RWPE1 (cell line): ENCODE data around the gene PHLDA3.

Experiments used
- CTCF ChIA-PET: fragments of 350-600 bp; sonication (Branson Sonifier 250); formaldehyde crosslinking; extraction: SDS; loops from one replicate; lab custom pipeline; 2021; lab: Yijun Ruan, JAX
- POLR2A ChIA-PET: fragments of 400-600 bp; formaldehyde crosslinking; extraction: SDS; loops from one replicate; lab custom pipeline; 2020; ENCODE audit warnings: antibody characterized with exemption; ENCODE audit not compliant: low non-redundant PET; lab: Yijun Ruan, JAX
- DNase-seq: peaks from one replicate; pipeline ENCODE4 v3.0.0; 2012; ENCODE audit warnings: low spot score
- H3K27ac ChIP-seq: fragments of 450-650 bp; 2 replicates; pipeline ENCODE4 v1.5.1; 2017
- TF ChIP-seq, protein P1 (sequence below): fragments of 450-650 bp; conservative IDR thresholded peaks from 2 replicates; pipeline ENCODE4 v1.5.1; 2017; ENCODE audit warnings: low read depth, mild to moderate bottlenecking

The PHLDA3 gene

DNA sequence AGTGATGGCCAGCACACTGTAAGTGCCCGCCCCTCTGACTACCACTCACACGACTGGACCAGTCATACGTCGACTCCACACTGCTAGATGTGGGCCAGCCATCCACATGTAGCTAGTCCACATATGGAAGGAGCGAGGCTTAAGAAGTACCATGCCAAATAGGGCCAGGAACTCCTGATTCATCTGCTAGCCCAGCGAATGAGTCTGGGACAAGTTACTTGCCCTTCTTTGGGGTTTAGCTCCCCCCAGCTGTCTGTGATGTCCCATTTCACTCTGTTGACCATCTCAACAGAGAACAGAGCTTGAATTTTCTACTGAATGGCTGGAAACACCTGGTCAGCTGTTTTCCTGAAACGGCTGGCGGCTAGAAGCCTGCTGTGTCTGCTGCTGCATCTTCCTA, 32.2 kb upstream of the PHLDA3 start:
- POLR2A ChIA-PET = no interaction called here
- peak overlapping the region; percentile 41 for H3K27ac ChIP-seq
- TF ChIP-seq, protein P1, sequence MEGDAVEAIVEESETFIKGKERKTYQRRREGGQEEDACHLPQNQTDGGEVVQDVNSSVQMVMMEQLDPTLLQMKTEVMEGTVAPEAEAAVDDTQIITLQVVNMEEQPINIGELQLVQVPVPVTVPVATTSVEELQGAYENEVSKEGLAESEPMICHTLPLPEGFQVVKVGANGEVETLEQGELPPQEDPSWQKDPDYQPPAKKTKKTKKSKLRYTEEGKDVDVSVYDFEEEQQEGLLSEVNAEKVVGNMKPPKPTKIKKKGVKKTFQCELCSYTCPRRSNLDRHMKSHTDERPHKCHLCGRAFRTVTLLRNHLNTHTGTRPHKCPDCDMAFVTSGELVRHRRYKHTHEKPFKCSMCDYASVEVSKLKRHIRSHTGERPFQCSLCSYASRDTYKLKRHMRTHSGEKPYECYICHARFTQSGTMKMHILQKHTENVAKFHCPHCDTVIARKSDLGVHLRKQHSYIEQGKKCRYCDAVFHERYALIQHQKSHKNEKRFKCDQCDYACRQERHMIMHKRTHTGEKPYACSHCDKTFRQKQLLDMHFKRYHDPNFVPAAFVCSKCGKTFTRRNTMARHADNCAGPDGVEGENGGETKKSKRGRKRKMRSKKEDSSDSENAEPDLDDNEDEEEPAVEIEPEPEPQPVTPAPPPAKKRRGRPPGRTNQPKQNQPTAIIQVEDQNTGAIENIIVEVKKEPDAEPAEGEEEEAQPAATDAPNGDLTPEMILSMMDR = no peak
- CTCF ChIA-PET = interaction anchor here (0.8 to 3.9 kb wide), 5 partner anchors 11 to 19 kb away, joined by 3 to 33 read pairs (median 4); no protein-coding TSS in a partner anchor
- DNase-seq = no peak

DNA sequence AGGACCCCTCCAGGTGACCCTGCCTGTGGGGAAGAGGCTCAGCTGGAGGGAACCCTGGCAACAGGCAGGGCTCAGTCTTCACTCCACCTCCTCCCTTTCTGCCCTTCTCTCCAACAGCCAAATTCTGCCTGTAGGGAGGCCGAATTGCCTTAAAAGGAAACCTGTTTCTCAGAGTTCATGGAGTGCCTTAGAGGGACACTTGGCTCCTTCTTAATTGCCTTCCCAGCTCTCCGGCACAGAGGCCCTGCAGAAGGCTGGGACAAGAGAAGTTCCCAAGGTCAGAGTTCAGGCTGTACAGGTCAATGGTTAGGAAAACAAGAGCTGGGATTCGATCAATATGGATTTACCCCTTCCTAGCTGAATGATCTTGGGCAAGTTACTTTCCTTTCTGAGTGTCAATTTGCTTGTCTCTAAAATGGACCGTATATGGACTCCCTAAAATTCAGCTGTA, 31.7 kb upstream of the PHLDA3 start:
- ChIA-PET CTCF (interaction anchor here (0.8 to 3.9 kb wide), 4 partner anchors 12 to 19 kb away, joined by 3 to 33 read pairs (median 4); no protein-coding TSS in a partner anchor), POLR2A (no interaction called here)
- peak overlapping the region; percentile 41 for H3K27ac ChIP-seq
- TF ChIP-seq, protein P1 = no peak
- DNase-seq = no peak

DNA sequence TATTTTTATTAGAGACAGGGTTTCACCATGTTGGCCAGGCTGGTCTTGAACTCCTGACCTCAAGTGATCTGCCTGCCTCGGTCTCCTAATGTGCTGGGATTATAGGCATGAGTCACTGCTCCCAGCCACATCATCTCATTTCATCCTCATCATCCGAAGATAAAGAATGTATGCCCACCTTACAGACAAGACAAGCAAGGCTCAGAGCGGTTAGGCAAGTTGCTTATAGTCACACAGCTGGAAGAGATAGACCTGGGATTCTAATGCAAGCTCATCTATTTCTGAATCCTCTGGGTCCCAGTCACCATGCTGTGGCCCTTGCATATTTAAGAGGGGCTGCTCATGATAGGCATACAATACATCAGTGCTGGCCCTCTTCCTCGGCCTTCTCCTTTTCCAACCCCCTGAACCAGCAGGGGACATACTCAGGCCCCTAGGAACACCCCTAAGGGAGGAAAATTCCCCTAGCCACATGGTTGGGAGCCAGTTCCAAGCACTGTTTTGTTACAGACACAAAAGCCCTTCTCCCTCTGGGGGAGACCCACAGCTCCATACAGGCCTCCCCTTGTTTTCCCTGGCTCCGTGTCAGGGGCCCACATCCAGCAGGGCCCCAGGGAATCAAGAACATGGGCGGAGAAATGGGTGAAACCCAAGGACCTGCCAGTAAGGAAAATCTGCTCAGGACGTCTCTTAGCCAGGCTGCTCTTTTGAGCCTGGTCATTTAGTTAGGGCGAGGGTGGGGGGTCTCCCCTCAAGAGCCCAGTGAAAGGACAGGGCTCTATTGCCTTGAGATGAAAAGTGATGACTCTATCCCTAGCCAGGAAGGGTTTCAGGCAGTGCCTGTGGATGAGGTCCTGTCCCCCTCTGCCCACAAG, 31.0 kb upstream of the PHLDA3 start:
- POLR2A ChIA-PET = no interaction called here
- no peak for DNase-seq
- TF ChIP-seq, protein P1 = no peak
- peak overlapping the region; percentile 41 for H3K27ac ChIP-seq
- CTCF ChIA-PET = interaction anchor here (0.7 to 22.3 kb wide), 7 partner anchors 12 to 25 kb away, joined by 3 to 464 read pairs (median 4); partner anchors contain the start of gene CSRP1

DNA sequence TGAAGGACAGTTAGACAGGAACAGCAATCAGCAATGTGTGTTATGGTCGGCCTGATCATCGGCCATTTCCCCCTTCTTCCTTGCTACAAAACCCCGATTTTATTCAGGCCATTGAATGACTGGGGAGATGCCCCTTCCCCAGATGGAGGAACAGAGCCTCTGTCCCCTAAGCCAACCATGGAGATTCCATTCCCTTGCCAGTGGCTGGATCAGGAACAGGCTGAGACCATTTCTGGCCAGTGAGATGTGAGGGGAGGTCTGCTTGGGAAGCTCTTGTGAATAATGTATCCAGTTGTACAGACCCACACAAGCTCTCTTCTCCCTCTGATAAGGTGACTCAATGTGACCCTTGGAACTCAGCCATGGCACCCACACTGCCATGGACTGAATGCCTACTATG, 30.2 kb upstream of the PHLDA3 start:
- peak overlapping the region; percentile 88 for H3K27ac ChIP-seq
- no peak for DNase-seq
- POLR2A ChIA-PET = no interaction called here
- TF ChIP-seq, protein P1 = no peak
- CTCF ChIA-PET = interaction anchor here (0.5 to 22.3 kb wide), 5 partner anchors 12 to 91 kb away, joined by 3 to 464 read pairs (median 3); partner anchors contain the start of gene CSRP1

DNA sequence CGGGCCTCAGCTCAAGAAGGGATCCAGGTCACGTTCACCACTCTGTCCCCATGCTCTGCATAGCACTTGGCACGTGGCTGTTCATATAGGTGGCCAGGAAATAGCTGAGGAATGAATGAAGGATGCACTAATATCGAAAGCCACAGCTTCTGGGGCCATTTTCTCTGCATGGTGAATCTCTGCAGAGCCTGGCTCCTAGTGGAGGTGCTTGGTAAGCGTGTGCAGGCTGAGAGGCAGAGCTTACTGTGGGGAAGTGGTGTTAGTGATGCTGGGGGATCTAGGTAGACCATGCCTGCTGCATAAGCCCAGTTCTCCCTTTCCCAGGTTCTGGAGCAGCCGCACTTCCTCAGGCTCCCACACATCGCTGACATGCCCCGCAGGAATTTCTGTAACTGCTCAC, 29.6 kb upstream of the PHLDA3 start:
- no peak for DNase-seq
- POLR2A ChIA-PET = interaction anchor here (0.5 kb wide), 1 partner anchor 153 kb away, joined by 3 read pairs; no protein-coding TSS in a partner anchor
- peak overlapping the region; percentile 88 for H3K27ac ChIP-seq
- CTCF ChIA-PET = interaction anchor here (0.5 to 22.3 kb wide), 6 partner anchors 9 to 242 kb away, joined by 3 to 464 read pairs (median 4); partner anchors contain the start of gene CSRP1
- TF ChIP-seq, protein P1 = no peak

DNA sequence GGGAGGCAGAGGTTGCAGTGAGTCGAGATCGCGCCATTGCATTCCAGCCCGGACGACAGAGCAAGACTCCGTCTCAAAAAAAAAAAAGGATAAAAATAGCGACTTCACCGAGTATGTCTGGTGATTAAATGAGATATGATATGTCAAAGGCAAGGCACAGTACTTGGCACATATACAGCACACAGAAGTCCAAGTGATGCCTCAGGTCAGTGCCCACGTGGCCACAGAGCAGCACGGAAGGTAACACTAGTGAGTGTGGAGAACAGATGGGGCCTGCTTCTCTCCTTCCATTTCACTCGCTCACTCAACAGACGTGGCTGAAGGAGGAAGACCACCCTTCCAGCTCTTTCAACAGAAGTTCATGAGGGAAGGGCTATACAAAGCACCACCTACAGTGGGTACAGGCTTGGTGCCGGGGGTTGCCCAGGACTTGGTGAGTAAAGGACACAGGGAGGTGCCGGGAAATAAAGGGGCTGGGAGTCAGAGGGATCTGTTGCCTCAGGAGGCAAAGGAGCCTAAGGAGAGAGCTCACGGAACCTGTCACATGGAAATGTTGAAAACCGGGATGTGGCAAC, 29.0 kb upstream of the PHLDA3 start:
- ChIA-PET POLR2A (interaction anchor here (0.5 kb wide), 1 partner anchor 153 kb away, joined by 3 read pairs; no protein-coding TSS in a partner anchor), CTCF (interaction anchor here (0.7 to 22.3 kb wide), 5 partner anchors 8 to 242 kb away, joined by 3 to 464 read pairs (median 4); partner anchors contain the start of gene CSRP1)
- H3K27ac ChIP-seq = peak overlapping the region; percentile 88
- TF ChIP-seq, protein P1 = no peak
- DNase-seq = no peak
